A549 (cell line): ENCODE measurements around the gene RANBP2. TPM values are rescaled to one million over a fixed set of nuclear protein-coding genes. Genes with fewer than 3 reads are reported as not detected.

Experiments used
- ATAC-seq, 2 experiments: fragments of 200-7000 bp in 1 of 2; fragments of >200 bp in 1 of 2; cut with Nextera tagmentation in 1 of 2; cut with Tn5 transposase in 1 of 2; 3 replicates each; pipeline versions ENCODE4 v1.8.0 to v1.9.1; 2018 to 2020; ENCODE audit warnings: mild to moderate bottlenecking in 1 of 2, moderate library complexity in 1 of 2
- CTCF ChIA-PET: fragments of 300-600 bp; sonication (Branson Sonifier 250); formaldehyde crosslinking; extraction: SDS; loops from one replicate; lab custom pipeline; 2021; ENCODE audit warnings: antibody characterized with exemption, inconsistent platforms; lab: Yijun Ruan, JAX
- POLR2A ChIA-PET: fragments of 350-600 bp; formaldehyde crosslinking; extraction: SDS; loops from one replicate; lab custom pipeline; 2021; ENCODE audit warnings: antibody characterized with exemption, inconsistent platforms; lab: Yijun Ruan, JAX
- DNase-seq, 2 experiments: peaks; one replicate each; pipeline versions ENCODE4 v3.0.0 to v3.0.0-alpha.2; 2011 to 2016; ENCODE audit warnings: low read depth in 1 of 2, low spot score in 1 of 2
- FAIRE-seq: peaks from 2 replicates; lab custom pipeline; 2011; peaks lifted over from hg19 to GRCh38; lab: Jason Lieb, UNC
- H3K27ac ChIP-seq, 2 experiments: fragments of >200 bp; sonication (Bioruptor Twin); formaldehyde crosslinking; 3 replicates each; pipeline ENCODE4 v1.5.1; 2016 to 2017
- H3K4me1 ChIP-seq: fragments of >200 bp; sonication (Bioruptor Twin); formaldehyde crosslinking; 3 replicates; pipeline ENCODE4 v1.6.1; 2016
- H3K4me2 ChIP-seq: fragments of >200 bp; sonication (Bioruptor Twin); formaldehyde crosslinking; 3 replicates; pipeline ENCODE4 v1.6.1; 2016
- H3K4me3 ChIP-seq: fragments of >200 bp; sonication (Bioruptor Twin); formaldehyde crosslinking; 3 replicates; pipeline ENCODE4 v1.5.1; 2016
- H3K9me3 ChIP-seq: fragments of >200 bp; sonication (Bioruptor Twin); formaldehyde crosslinking; 3 replicates; pipeline ENCODE4 v1.6.1; 2016
- ATOH8 ChIP-seq: fragments of 250-450 bp; sonication (Bioruptor Pico); IDR thresholded peaks from 2 replicates; pipeline ENCODE4 v1.5.0; 2020; ENCODE audit warnings: low read depth, mild to moderate bottlenecking, moderate library complexity
- BCL3 ChIP-seq: fragments of >200 bp; sonication (Bioruptor Twin); formaldehyde crosslinking; IDR thresholded peaks from 3 replicates; pipeline ENCODE4 v1.6.1; 2016
- BHLHE40 ChIP-seq: IDR thresholded peaks from 2 replicates; pipeline ENCODE4 v1.6.1; 2012; ENCODE audit warnings: low read depth, low read length, inconsistent platforms
- CBX2 ChIP-seq: fragments of 200-600 bp; sonication (generic); IDR thresholded peaks from 2 replicates; pipeline ENCODE4 v1.6.1; 2016; ENCODE audit warnings: low read depth, mild to moderate bottlenecking, borderline replicate concordance
- CBX8 ChIP-seq: fragments of 200-600 bp; sonication (generic); IDR thresholded peaks from 2 replicates; pipeline ENCODE4 v1.6.1; 2016
- EP300 ChIP-seq, 2 experiments: fragments of >200 bp; sonication (Bioruptor Twin); formaldehyde crosslinking; IDR thresholded peaks; 2 replicates in 1 of 2; 3 replicates in 1 of 2; pipeline ENCODE4 v1.6.1; 2016 to 2017
- GATA3 ChIP-seq: IDR thresholded peaks from 2 replicates; pipeline ENCODE4 v1.6.1; 2012; ENCODE audit warnings: borderline replicate concordance
- HOXA7 ChIP-seq: fragments of 250-450 bp; sonication (Bioruptor Pico); IDR thresholded peaks from 2 replicates; pipeline ENCODE4 v1.5.0; 2020; ENCODE audit warnings: mild to moderate bottlenecking, moderate library complexity
- HOXB5 ChIP-seq: fragments of 250-450 bp; sonication (Bioruptor Pico); IDR thresholded peaks from 2 replicates; pipeline ENCODE4 v1.5.0; 2020; ENCODE audit warnings: mild to moderate bottlenecking, moderate library complexity
- JUN ChIP-seq, 2 experiments: fragments of >200 bp; sonication (Bioruptor Twin); formaldehyde crosslinking; IDR thresholded peaks; 2 replicates in 1 of 2; 3 replicates in 1 of 2; pipeline ENCODE4 v1.6.1; 2016 to 2017
- JUNB ChIP-seq: fragments of >200 bp; sonication (Bioruptor Twin); formaldehyde crosslinking; IDR thresholded peaks from 2 replicates; pipeline ENCODE4 v1.6.1; 2016
- KDM1A ChIP-seq: fragments of 200-600 bp; sonication (generic); IDR thresholded peaks from 2 replicates; pipeline ENCODE4 v1.6.1; 2016; ENCODE audit warnings: low read depth, mild to moderate bottlenecking
- MAFK ChIP-seq: fragments of 450-650 bp; IDR thresholded peaks from 2 replicates; pipeline ENCODE4 v1.6.1; 2014; ENCODE audit not compliant: partially characterized antibody
- MAX ChIP-seq: IDR thresholded peaks from 2 replicates; pipeline ENCODE4 v1.6.1; 2012
- NPAS2 ChIP-seq: fragments of 250-450 bp; sonication (Bioruptor Pico); IDR thresholded peaks from 2 replicates; pipeline ENCODE4 v1.8.0; 2022; ENCODE audit warnings: mild to moderate bottlenecking, moderate library complexity, borderline replicate concordance
- NR3C1 ChIP-seq: fragments of >200 bp; sonication (Bioruptor Twin); formaldehyde crosslinking; IDR thresholded peaks from 3 replicates; pipeline ENCODE4 v1.6.1; 2017
- PHF8 ChIP-seq: fragments of 200-600 bp; sonication (generic); IDR thresholded peaks from 2 replicates; pipeline ENCODE4 v1.6.1; 2016; ENCODE audit warnings: low read depth, mild to moderate bottlenecking, antibody characterized with exemption, moderate library complexity, borderline replicate concordance
- POLR2A ChIP-seq: IDR thresholded peaks from 2 replicates; pipeline ENCODE4 v1.6.1; 2012; ENCODE audit warnings: mild to moderate bottlenecking, low read length
- POLR2AphosphoS2 ChIP-seq: conservative IDR thresholded peaks from 2 replicates; pipeline ENCODE4 v1.6.1; 2012; ENCODE audit warnings: low read length, improper control_type of control experiment, inconsistent platforms
- RAD21 ChIP-seq, 2 experiments: fragments of >200 bp in 1 of 2; sonication (Bioruptor Twin) in 1 of 2; formaldehyde crosslinking in 1 of 2; IDR thresholded peaks in 1 of 2; conservative IDR thresholded peaks in 1 of 2; 2 replicates in 1 of 2; 3 replicates in 1 of 2; pipeline ENCODE4 v1.6.1; 2012 to 2018; ENCODE audit warnings: inconsistent platforms in 1 of 2
- RARB ChIP-seq: fragments of 250-450 bp; sonication (Bioruptor Pico); IDR thresholded peaks from 2 replicates; pipeline ENCODE4 v1.8.0; 2021; ENCODE audit warnings: mild to moderate bottlenecking, moderate library complexity
- RCOR1 ChIP-seq: fragments of 150-350 bp; IDR thresholded peaks from 2 replicates; pipeline ENCODE4 v1.6.1; 2014; ENCODE audit warnings: antibody characterized with exemption, low read length, low read depth
- REST ChIP-seq: fragments of 200-600 bp; sonication (generic); IDR thresholded peaks from 2 replicates; pipeline ENCODE4 v1.6.1; 2016; ENCODE audit warnings: antibody characterized with exemption, mild to moderate bottlenecking, moderate library complexity
- RFX5 ChIP-seq: fragments of 450-650 bp; IDR thresholded peaks from 2 replicates; pipeline ENCODE4 v1.7.1; 2014; ENCODE audit warnings: antibody characterized with exemption, mild to moderate bottlenecking, moderate library complexity
- SMC3 ChIP-seq: fragments of >200 bp; sonication (Bioruptor Twin); formaldehyde crosslinking; IDR thresholded peaks from 3 replicates; pipeline ENCODE4 v1.6.1; 2018; ENCODE audit warnings: inconsistent platforms
- SREBF2 ChIP-seq: fragments of 450-650 bp; IDR thresholded peaks from 2 replicates; pipeline ENCODE4 v1.6.1; 2014; ENCODE audit warnings: mild to moderate bottlenecking, moderate library complexity
- TFCP2L1 ChIP-seq: fragments of 250-450 bp; sonication (Bioruptor Pico); IDR thresholded peaks from 2 replicates; pipeline ENCODE4 v1.5.0; 2021; ENCODE audit warnings: mild to moderate bottlenecking
- TP53 ChIP-seq: fragments of 250-450 bp; sonication (Bioruptor Pico); IDR thresholded peaks from 2 replicates; pipeline ENCODE4 v1.5.0; 2021; ENCODE audit warnings: mild to moderate bottlenecking, moderate library complexity
- USF2 ChIP-seq: fragments of 450-650 bp; IDR thresholded peaks from 2 replicates; pipeline ENCODE4 v1.6.1; 2014; ENCODE audit warnings: antibody characterized with exemption
- ZFP36 ChIP-seq: fragments of 450-650 bp; IDR thresholded peaks from 2 replicates; pipeline ENCODE4 v1.6.1; 2014; ENCODE audit warnings: borderline replicate concordance; ENCODE audit not compliant: partially characterized antibody
- ZNF302 ChIP-seq: fragments of 250-450 bp; sonication (Bioruptor Pico); IDR thresholded peaks from 2 replicates; pipeline ENCODE4 v1.9.0; 2021; ENCODE audit warnings: inconsistent platforms, mild to moderate bottlenecking, moderate library complexity
- ZSCAN20 ChIP-seq: fragments of 250-450 bp; sonication (Bioruptor Pico); IDR thresholded peaks from 2 replicates; pipeline ENCODE4 v1.8.0; 2022; ENCODE audit warnings: mild to moderate bottlenecking, moderate library complexity
- WGBS: methylation state at CpG from one replicate; pipeline ENCODE4 v1.1.6; 2017; ENCODE audit errors: missing lambda C conversion rate; 5-methylcytosine and 5-hydroxymethylcytosine counted together
- polyA plus RNA-seq, 4 experiments: library from polyadenylated mRNA; depleted of rRNA in 3 of 4; stranded (reverse); fragments of >200 nt; fragmentation: RNase III in 1 of 4; extraction: RNeasy Plus Mini Kit Qiagen cat#74134 plus additional on column Dnase treatment in 1 of 4; gene quantifications; 2 replicates in 3 of 4; 3 replicates in 1 of 4; pipeline ENCODE4 v1.2.3, GENCODE V29; 2011 to 2017

RANBP2 gene
- polyA plus RNA-seq, 2 of the 4 experiments (the other 2 are of a cell fraction): 16.5 to 30.9 TPM

GRCh38 chr2:108786008-108786353 lies 66.7 kb downstream of the RANBP2 start:
- CTCF ChIA-PET: interaction anchor here (0.7 kb wide), 1 partner anchor 205 kb away, joined by 3 read pairs; no protein-coding TSS in a partner anchor
- DNase-seq: no peak
- WGBS: 0% methylated on average over 1 of the region's 1 CpG

GRCh38 chr2:108786354-108787215 lies 67.3 kb downstream of the RANBP2 start, which contains the start of gene CCDC138:
CCDC138 (plus strand) TSS chr2:108786771; CDS start chr2:108786823, 52 bp downstream.
- 2% methylated on average over 18 of the region's 78 CpGs for WGBS
- Histone ChIP-seq H3K4me2 (peak within 1 kb of the TSS; percentile 95), H3K9me3 (no peaks in the 10 kb centered on the region), H3K4me3 (peak within 1 kb of the TSS; percentile 86), H3K27ac (peak within 1 kb of the TSS; percentile 83 to 96), H3K4me1 (peaks cover 10% of the 10 kb centered on the region; the same call in 2 of the 3 replicates)
- ChIA-PET POLR2A (no interaction called here), CTCF (interaction anchor here (0.7 kb wide), 1 partner anchor 206 kb away, joined by 3 read pairs; no protein-coding TSS in a partner anchor)
- peak; percentile 82 to 88 for DNase-seq
- ATAC-seq: peak; percentile 96 to 98
- no peak for FAIRE-seq
- TF ChIP-seq CBX2: no peak
- TF ChIP-seq RCOR1: no peak
- TF ChIP-seq CBX8: no peak
- no peak for TF ChIP-seq ZFP36
- no peak for TF ChIP-seq HOXA7
- TF ChIP-seq USF2: no peak
- 0 out of 2 replicates have a peak, but pooled peaks have one; percentile 52 for TF ChIP-seq TP53 (CRISPR knock-in tag)
- TF ChIP-seq EP300 (IDR thresholded peaks at IDR 0.05): no peak
- TF ChIP-seq REST: no peak
- TF ChIP-seq HOXB5 (CRISPR knock-in tag): no peak
- TF ChIP-seq KDM1A: no peak
- TF ChIP-seq TFCP2L1 (CRISPR knock-in tag): no peak
- TF ChIP-seq SREBF2: no peak
- no peak for TF ChIP-seq ATOH8 (CRISPR knock-in tag)
- no peak for TF ChIP-seq ZSCAN20 (CRISPR knock-in tag)
- no peak for TF ChIP-seq SMC3
- TF ChIP-seq PHF8: peak; percentile 85
- peak; percentile 69 for TF ChIP-seq POLR2A
- TF ChIP-seq RARB (CRISPR knock-in tag): no peak
- TF ChIP-seq JUNB: no peak
- TF ChIP-seq RFX5: no peak
- no peak for TF ChIP-seq ZNF302 (CRISPR knock-in tag)
- TF ChIP-seq JUN (IDR thresholded peaks at IDR 0.05): peak in 1 of 2 experiments; percentile 88; a peak in 3 of 5 replicates
- no peak; a peak in 1 of 5 replicates for TF ChIP-seq RAD21 (conservative IDR thresholded peaks at IDR 0.05 in 1 of 2, IDR thresholded peaks at IDR 0.05 in 1 of 2)
- no peak for TF ChIP-seq NR3C1
- TF ChIP-seq MAFK: peak; percentile 62
- no peak; the same call in 2 of the 3 replicates for TF ChIP-seq BCL3
- TF ChIP-seq MAX: peak; percentile 65

More at GRCh38 chr2:108786008-108786353, 66.7 kb downstream of the RANBP2 start:
- peak overlapping the region; percentile 86 for H3K4me3 ChIP-seq
- ATAC-seq (peak in 1 of 2 experiments; percentile 23; a peak in 3 of 6 replicates), FAIRE-seq (no peak)
- POLR2A ChIA-PET: no interaction called here
- TF ChIP-seq POLR2AphosphoS2: no peak
- TF ChIP-seq HOXA7: no peak
- TF ChIP-seq GATA3: no peak
- TF ChIP-seq EP300 (IDR thresholded peaks at IDR 0.05): no peak
- no peak for TF ChIP-seq BHLHE40
- no peak for TF ChIP-seq JUNB
- no peak for TF ChIP-seq NPAS2 (CRISPR knock-in tag)
- no peak for TF ChIP-seq JUN (IDR thresholded peaks at IDR 0.05)
- H3K4me1 ChIP-seq: peaks cover 10% of the 10 kb centered on the region; the same call in 2 of the 3 replicates
- H3K27ac ChIP-seq: peak overlapping the region; percentile 83 to 96
- H3K4me2 ChIP-seq: peak overlapping the region; percentile 95
- no peaks in the 10 kb centered on the region for H3K9me3 ChIP-seq
